ENCODE measurements around the gene TECTA.

Gene TECTA, protein sequence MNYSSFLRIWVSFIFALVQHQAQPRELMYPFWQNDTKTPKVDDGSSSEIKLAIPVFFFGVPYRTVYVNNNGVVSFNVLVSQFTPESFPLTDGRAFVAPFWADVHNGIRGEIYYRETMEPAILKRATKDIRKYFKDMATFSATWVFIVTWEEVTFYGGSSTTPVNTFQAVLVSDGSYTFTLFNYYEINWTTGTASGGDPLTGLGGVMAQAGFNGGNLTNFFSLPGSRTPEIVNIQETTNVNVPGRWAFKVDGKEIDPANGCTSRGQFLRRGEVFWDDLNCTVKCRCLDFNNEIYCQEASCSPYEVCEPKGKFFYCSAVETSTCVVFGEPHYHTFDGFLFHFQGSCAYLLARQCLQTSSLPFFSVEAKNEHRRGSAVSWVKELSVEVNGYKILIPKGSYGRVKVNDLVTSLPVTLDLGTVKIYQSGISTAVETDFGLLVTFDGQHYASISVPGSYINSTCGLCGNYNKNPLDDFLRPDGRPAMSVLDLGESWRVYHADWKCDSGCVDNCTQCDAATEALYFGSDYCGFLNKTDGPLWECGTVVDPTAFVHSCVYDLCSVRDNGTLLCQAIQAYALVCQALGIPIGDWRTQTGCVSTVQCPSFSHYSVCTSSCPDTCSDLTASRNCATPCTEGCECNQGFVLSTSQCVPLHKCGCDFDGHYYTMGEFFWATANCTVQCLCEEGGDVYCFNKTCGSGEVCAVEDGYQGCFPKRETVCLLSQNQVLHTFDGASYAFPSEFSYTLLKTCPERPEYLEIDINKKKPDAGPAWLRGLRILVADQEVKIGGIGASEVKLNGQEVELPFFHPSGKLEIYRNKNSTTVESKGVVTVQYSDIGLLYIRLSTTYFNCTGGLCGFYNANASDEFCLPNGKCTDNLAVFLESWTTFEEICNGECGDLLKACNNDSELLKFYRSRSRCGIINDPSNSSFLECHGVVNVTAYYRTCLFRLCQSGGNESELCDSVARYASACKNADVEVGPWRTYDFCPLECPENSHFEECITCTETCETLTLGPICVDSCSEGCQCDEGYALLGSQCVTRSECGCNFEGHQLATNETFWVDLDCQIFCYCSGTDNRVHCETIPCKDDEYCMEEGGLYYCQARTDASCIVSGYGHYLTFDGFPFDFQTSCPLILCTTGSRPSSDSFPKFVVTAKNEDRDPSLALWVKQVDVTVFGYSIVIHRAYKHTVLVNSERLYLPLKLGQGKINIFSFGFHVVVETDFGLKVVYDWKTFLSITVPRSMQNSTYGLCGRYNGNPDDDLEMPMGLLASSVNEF (N-terminal part only)

DNA sequence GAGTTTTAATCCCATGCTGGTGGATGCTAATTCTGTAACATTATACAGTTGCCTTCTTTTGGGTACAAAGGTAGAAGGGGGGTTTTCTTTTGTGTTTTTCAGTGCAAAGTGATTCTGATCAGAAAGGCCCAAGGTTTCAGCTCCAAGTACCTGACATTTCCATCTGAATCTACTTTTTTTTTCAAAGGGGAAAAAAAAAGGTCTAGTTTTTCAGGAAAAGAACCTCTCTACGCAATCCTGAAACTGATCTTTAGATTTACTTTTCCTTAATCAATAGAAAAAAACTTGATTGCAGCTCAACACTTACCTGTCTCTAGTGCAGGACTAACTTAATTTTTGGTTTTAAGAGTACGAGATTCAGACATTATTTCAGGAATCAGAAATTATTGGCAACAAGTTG is at the start of gene TECTA:
Gene TECTA (plus strand): TSS at position 301 of the 400 bp plus-strand sequence. CDS start 1,423 bp downstream, outside the sequence.
- no peak for DNase-seq

DNA sequence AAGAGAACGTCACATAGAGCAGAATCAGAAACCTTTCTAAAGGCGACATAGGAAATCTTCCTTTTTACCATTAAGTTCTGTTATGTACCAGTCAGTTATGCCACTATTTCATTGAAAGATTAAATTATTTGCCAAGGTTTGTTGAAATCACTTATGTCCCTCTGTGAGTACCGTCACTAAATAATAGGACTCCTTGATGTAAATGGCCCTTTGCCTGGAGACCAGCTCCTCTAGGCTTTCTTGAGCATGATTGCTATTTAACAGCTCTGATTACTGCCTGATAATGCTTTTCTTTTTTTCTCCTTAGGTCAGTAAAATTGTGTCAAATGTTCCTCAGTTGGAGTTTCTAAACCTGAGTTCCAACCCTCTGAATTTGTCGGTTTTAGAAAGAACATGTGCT is 47.8 kb upstream of the TECTA start:
- no peak for DNase-seq

DNA sequence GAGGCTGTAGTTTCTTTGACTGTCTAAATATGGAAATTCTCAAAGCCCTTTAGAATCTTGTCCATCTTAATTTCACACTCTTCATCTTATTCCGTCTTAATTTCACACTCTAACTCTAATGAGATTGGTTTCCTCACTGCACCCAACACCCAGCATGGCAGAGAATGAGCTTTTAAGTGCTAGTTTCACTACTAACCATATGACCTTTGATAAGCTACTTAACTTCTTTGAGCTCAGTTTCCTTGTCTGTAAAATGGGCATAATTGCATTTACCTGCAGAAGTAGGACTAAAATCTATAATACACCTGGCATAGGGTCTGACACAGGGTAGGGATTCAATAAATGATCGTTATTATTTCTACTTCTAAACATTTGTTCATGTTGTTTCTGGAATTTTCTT is 46.8 kb upstream of the TECTA start:
- DNase-seq = no peak

DNA sequence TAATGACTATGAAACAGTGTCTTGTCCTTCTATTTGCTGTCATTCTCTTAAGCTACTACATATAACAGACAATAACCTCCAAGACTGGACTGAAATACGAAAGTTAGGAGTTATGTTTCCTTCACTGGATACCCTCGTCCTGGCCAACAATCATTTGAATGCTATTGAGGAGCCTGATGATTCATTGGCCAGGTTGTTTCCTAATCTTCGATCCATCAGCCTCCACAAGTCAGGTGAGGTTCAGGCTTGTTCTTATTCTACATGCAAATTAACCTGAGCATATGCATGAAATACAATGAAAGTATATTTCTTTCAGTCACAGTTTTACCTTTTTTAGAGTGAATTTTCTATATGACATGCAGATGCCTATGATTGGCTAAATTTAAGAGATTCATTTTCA is 46.0 kb upstream of the TECTA start:
- DNase-seq = no peak

DNA sequence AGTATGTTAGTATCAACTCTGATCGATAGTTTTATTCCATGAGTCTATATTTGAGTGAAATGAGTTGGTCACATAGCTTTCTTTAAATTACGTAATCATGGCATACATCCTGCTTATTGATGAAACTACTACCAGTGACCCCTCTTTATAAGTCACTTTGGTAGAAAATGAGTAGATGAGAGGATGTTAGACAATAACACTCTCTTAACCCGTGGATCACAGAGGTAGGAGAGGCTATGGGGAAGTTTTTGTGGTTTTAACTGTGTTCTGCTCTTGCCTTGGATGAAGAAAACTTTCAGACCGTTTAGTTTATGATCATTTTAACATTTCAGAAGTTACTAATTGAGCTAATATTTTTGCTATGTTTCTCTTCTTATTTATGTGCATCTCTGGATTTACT is 43.1 kb upstream of the TECTA start:
- no peak for DNase-seq

DNA sequence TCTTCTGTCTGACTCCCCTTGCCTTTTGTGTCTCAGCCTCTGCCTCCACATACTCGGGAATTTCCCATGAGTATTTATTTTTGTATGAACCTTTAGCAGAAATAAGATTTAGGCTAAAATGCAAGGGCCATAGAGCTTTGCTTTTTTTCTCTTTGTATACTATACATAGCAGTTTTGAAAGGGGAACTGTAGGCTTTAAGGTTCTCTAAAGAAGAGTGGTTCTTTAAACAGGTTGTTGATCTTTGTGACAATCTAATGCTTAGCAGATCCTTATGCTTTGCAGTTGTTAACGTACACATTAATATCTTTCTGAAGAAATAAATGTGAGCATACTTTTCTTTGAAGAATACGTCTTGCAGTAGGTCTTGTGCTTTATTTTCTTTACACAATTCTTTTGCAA is 42.1 kb upstream of the TECTA start:
- no peak for DNase-seq

DNA sequence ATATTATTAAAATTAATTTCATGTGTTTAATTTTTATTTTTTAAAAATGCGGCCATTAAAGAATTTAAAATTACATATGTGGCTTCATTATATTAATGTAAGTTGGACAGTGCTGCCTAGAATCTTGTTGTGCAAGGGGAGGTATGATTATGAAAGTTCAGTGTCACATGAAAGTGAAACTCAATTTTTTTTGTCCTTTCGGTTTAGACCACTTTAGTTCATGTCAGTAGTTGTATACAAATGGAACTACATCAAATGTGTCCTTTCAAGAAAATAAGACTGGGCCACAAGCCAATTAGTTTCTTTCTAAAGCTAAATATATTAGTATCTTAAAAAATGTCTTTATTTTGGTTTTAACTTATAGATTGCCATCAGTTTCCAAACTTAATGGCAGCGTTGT is 41.4 kb upstream of the TECTA start:
- no peak for DNase-seq

DNA sequence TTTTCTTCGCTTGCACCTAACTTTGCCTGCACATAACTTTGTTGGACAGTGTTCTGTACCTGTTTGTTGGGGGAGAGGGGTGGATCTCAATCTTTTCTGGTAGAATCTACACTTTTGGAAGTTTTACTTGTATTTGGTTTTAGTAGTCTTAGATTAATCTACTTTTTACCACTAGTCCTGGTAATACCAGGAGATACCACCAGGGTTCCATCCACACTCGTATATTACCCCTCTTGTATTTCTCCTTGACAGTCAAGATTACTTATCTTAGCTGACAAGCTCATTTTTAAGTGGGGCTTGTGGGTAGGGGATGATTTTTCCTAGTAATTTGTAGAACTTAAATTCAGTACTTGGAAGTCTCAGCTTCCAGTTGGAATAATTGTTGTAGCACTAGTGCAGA is 37.3 kb upstream of the TECTA start:
- no peak for DNase-seq

DNA sequence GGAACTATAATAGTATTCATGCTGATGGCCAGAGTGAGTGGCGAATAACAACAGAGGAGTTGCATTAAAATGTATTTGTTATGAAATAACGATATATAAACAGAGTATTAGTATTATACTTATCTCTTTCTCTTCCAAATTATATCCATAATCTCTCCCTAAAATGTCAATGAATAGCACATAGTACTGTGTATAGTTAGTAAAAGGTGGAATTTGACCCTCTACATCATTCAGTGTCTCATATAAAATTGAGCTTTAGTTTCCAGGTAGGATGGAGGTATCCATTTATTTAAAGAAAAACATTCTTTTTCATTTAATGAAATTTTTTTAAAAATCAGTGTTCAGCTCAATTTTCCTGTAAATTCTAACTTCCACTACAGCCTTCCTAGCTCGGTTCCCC is 34.4 kb upstream of the TECTA start:
- no peak for DNase-seq

DNA sequence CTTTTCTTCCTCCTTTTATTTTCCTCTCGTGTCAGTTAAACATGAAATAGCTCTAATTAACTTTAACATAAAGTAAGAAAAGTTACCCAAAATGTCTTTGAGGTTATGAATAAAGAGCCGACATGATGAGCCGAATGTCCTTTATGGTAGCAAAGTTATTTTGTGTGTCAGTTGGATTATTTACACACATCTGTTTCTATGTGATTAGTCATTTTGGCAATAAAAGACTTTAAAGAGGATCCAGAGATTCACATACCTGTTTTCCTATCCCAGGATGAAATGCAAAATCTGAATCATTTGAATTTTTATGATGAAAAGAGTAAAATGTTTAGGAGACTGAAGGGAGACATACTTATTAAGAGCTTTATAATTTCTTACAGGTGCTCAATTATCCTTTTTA is 34.0 kb upstream of the TECTA start:
- no peak for DNase-seq

DNA sequence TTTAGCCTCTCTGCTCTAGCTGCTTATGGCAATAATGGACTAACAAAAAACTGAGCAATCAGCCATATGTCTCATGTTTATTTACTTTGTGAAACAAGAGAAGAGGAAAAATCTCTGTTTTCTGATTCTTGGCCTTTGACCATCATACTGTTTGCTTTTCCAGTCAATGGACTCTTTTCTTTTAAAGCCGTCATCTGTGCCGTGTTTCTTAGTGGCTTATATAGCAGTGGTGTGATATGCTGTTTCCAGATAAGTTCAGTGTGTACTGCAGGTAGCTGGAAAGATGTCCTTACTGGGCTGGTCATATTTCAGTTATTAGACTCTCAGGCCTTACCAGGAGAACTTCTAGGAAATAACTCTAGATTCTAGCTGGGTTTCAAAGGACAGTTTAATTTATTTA is 33.6 kb upstream of the TECTA start:
- DNase-seq = no peak

DNA sequence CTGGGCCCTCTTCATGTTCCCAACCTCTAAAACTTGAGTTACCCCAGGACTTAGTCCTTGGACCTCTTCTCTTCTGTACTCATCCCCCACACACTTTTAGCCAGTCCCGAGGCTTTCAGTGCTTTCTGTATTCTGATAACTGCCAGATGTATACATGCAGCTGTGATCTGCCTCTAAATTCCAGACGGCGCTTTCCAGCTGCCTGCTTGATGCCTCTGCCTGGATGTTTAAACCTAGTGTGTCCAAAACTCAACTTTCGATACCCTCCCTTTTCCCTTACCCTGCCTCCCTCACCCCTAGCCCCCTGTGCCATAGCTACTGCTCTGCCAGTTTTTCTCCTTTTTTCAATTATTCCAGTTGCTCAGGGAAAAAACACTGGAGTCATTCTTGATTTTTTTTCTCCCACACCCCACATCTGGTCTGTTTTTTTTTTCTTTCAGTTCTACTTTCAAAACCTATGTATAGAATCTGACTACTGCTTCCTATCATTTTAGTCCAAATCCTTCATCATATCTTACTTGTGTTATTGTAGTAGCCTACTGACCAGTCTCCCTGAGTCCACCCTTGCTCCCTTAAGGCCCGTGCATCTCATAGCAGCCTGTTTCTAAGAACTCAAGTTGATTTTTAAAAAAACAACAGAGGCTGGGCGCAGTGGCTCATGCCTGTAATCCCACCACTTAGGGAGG is 32.9 kb upstream of the TECTA start:
- DNase-seq = peak in 1 of 56 donors; percentile 4

DNA sequence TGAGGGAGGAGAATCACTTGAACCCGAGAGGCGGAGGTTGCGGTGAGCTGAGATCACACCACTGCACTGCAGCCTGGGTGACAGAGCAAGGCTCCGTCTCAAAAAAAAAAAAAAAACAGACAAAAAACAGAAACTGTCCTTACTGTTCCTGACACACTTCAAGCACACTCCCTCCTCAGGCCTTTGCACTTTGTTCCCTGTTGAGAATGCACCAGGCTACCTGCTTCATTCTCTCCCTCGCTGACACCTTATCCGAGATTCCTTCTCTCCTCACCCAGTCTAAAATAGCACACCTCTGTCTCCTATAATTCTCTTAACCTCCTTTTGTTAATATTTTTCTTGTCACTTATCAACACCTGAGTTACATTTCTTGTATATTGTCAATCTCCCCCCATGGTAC is 32.3 kb upstream of the TECTA start:
- no peak for DNase-seq

DNA sequence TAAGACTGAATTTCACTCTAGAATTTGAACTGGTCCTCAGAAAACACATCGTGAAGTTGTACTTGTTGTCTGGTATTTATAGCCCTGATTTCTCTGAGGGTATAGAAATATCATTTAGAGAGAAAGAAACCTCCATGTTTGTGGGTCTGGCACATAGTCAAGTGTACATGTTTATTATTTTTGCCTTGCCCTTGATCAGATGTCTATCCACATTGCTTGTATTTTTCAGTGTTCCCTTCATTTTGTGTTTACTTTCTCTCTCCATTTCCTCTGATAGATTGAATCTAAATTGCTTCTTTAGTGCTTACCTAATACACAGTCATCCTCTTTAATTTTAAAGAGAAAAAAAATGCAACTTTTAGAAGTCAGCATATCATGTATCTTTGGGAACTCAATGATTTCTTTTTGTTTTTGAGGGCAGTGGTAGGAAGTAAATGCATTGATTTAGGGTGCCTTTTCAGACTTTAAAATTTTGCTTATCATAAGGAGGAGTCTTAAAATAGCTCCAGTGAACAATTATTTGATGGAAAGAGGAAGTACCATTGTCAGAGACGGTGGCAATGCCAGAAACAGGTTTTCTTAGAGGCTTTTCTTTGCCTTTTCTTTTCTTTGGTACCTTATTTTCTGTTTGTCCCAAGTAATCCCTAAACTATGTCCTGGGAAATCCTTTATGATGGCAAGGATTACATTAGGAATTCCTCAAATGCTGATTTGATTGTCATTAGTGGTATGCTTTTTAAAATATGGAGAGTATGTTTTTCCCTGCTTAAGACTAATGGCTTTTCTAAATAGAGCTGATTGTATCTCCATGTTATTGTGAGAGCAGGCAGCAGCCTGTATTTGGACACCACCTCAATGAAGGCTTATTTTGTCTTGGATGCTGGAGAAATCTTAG is 29.8 kb upstream of the TECTA start:
- DNase-seq = no peak

DNA sequence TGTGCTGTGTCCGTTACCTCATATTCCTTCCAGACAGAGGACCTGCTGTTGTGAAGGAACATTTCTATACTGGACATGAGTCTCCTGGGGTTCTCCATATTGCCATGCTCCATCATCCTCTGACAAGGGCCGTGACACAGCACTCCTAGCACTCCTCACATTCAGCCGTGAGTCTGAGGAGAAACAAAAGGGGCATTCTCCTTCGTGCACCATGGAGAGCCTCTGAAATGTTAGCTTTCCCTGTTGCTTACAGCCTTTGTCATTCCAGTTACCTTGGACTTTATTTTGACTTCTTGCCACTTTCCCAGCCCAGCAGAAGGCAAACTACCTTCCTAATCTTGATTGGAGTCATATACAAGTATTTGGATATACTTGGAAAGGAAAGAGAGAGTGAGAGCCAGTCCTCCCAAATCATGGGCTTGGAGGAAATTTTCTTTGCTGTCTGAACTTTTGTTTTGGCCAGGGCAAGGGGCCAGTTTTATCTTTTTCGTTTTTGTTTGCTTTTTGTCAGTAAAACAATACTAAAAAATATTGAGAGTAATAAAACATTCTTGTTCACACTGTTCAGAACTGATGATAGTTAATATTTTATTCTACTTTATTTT is 29.1 kb upstream of the TECTA start:
- DNase-seq = peak in 14 of 56 donors; percentile 4 to 49 (median 18)

DNA sequence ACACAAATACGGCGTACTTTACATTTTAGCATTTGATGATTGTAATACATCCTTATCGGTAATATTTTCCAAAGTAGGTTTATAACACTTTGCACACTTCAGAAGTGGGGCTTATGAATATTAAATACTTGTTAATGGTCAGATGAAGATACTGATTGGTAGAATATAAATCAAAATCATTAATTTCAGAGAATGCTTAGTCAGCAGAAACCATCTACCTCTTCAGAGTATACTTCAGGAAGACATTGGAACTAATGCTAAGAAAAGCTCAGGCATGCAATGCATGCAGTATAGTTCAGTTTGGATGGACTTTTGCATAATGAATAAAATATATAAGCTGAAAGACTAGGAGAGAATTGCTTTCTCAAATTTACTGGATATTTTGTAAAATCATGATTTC is 19.7 kb upstream of the TECTA start:
- no peak for DNase-seq

DNA sequence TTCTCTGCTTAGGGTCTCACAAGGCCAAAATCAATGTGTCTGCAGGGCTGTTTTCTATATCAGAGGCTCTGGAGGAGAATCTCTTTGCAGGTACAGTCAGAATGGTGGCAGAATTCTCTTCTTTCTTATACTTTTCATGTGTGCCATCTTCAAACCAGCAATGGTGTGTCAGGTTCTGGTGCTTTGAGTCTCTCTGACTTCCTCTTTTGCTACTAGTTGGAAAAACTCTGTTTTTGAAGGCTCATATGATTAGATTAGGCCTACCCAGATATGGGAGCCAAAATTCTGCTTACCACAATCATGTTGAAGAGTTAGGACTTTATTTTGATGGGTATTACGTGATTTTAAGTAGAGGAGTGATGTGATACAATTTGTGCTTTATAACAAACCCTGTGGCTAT is 18.8 kb upstream of the TECTA start:
- DNase-seq = no peak

DNA sequence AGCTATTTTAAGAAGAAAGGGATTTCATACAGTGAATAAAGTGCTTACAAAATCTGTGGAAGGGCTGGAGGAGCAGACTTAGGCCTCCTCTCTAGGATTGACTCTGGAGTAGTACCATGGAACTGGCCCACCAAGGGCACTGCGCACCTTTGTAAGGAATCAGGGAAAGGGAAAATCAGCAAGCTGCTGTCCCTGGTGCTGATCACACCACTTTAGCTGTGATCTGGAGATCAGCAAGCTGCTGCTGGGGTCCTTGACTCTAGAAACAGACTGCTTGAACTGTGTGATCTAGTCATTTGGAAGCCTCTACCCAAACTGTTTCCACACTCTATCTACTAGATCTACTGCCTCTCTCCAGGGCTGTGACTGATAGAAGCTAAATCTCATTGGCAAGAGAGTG is 18.4 kb upstream of the TECTA start:
- no peak for DNase-seq

DNA sequence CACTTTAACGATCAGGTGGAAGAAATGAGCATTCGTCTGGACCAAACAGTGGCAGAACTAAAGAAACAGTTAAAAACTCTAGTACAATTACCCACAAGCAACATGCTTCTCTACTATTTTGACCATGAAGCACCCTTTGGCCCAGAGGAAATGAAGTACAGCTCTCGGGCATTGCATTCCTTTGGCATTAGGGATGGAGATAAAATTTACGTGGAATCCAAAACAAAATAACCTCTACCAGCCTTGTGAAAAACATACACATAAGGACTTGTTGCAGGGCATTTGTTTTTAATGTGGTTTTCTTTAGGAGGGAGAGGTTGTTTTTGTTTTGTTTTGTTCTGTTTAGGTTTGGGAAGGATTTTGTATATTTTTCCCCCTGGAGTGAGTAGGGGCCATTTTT is 14.2 kb upstream of the TECTA start:
- no peak for DNase-seq

DNA sequence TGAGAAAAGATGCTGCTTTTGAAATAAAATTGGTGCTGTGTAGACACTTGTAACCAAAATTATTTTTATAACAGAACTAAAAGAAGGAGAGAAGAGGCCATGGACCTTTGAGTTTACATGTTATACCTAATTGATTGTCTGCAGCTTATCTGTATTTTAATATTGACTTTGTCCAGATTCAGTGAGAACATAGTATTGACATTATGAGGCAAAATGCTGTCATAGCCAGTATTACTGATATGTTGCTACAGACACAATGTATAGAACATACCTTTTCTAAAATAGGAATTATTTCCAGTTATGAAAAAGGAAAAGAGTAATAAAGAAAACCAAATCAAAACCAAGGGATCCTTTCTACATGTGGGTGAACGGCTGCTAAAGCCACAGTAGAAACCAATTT is 11.5 kb upstream of the TECTA start:
- DNase-seq = no peak
